HepG2 (cell line): ENCODE data around the gene NCR3LG1. TPM values are rescaled to one million over a fixed set of nuclear protein-coding genes. Genes with fewer than 3 reads are reported as not detected.

Experiments
- ARID3A ChIP-seq: IDR thresholded peaks from 2 replicates; pipeline ENCODE4 v1.6.1; 2012; ENCODE audit warnings: low read depth, low read length, improper control_type of control experiment
- DDIT3 ChIP-seq: sonication (generic); formaldehyde crosslinking; IDR thresholded peaks from 2 replicates; pipeline ENCODE4 v1.4.0; 2020; ENCODE audit warnings: mild to moderate bottlenecking, missing genetic modification reagents
- DNMT3B ChIP-seq: conservative IDR thresholded peaks from 2 replicates; pipeline ENCODE4 v1.6.1; 2016; ENCODE audit warnings: missing biosample characterization, control low read depth
- HES4 ChIP-seq: sonication (generic); formaldehyde crosslinking; IDR thresholded peaks from 2 replicates; pipeline ENCODE4 v1.9.0; 2021; ENCODE audit warnings: mild to moderate bottlenecking, missing genetic modification reagents, borderline replicate concordance
- HINFP ChIP-seq: sonication (generic); formaldehyde crosslinking; IDR thresholded peaks from 2 replicates; pipeline ENCODE4 v1.4.0; 2020; ENCODE audit warnings: low read depth, mild to moderate bottlenecking, missing genetic modification reagents
- KMT2A ChIP-seq: sonication (generic); formaldehyde crosslinking; IDR thresholded peaks from 2 replicates; pipeline ENCODE4 v1.4.0; 2020; ENCODE audit warnings: missing genetic modification reagents
- MAFG ChIP-seq: sonication (generic); formaldehyde crosslinking; IDR thresholded peaks from 2 replicates; pipeline ENCODE4 v1.5.1; 2020; ENCODE audit warnings: mild to moderate bottlenecking, missing genetic modification reagents
- PATZ1 ChIP-seq: sonication (generic); formaldehyde crosslinking; IDR thresholded peaks from 2 replicates; pipeline ENCODE4 v1.4.0; 2020; ENCODE audit warnings: missing genetic modification reagents
- PRPF4 ChIP-seq: fragments of 200-400 bp; formaldehyde crosslinking; IDR thresholded peaks from 2 replicates; pipeline ENCODE4 v1.6.1; 2016; ENCODE audit warnings: low read length, low read depth; ENCODE audit not compliant: poor library complexity, severe bottlenecking
- REXO4 ChIP-seq: sonication (generic); formaldehyde crosslinking; IDR thresholded peaks from 2 replicates; pipeline ENCODE4 v1.8.0; 2022; ENCODE audit warnings: missing genetic modification reagents, mild to moderate bottlenecking, borderline replicate concordance
- SKIL ChIP-seq: sonication (generic); formaldehyde crosslinking; IDR thresholded peaks from 2 replicates; pipeline ENCODE4 v1.8.0; 2022; ENCODE audit warnings: missing genetic modification reagents, mild to moderate bottlenecking, moderate library complexity, borderline replicate concordance
- ZBTB7A ChIP-seq: sonication (generic); formaldehyde crosslinking; IDR thresholded peaks from 2 replicates; pipeline ENCODE4 v1.8.0; 2022; ENCODE audit warnings: mild to moderate bottlenecking, missing genetic modification reagents
- ZNF205 ChIP-seq: IDR thresholded peaks from 2 replicates; pipeline ENCODE4 v1.6.1; 2018; ENCODE audit warnings: missing biosample characterization, missing genetic modification reagents
- ZNF253 ChIP-seq: sonication (generic); formaldehyde crosslinking; IDR thresholded peaks from 2 replicates; pipeline ENCODE4 v1.8.0; 2022; ENCODE audit warnings: mild to moderate bottlenecking, missing genetic modification reagents, borderline replicate concordance
- ZNF263 ChIP-seq: sonication (generic); formaldehyde crosslinking; IDR thresholded peaks from 2 replicates; pipeline ENCODE4 v1.4.0; 2020; ENCODE audit warnings: missing genetic modification reagents
- ZNF317 ChIP-seq: sonication (generic); formaldehyde crosslinking; IDR thresholded peaks from 2 replicates; pipeline ENCODE4 v1.5.0; 2020; ENCODE audit warnings: mild to moderate bottlenecking, missing genetic modification reagents
- ZNF558 ChIP-seq: sonication (generic); formaldehyde crosslinking; IDR thresholded peaks from 2 replicates; pipeline ENCODE4 v1.9.0; 2022; ENCODE audit warnings: mild to moderate bottlenecking, missing genetic modification reagents, borderline replicate concordance
- ZNF775 ChIP-seq: sonication (generic); formaldehyde crosslinking; IDR thresholded peaks from 2 replicates; pipeline ENCODE4 v1.4.0; 2020; ENCODE audit warnings: missing genetic modification reagents, mild to moderate bottlenecking, moderate library complexity, borderline replicate concordance
- ZNF850 ChIP-seq: sonication (generic); formaldehyde crosslinking; conservative IDR thresholded peaks from 2 replicates; pipeline ENCODE4 v1.9.0; 2021; ENCODE audit warnings: mild to moderate bottlenecking, missing genetic modification reagents
- ZSCAN21 ChIP-seq: sonication (generic); formaldehyde crosslinking; IDR thresholded peaks from 2 replicates; pipeline ENCODE4 v1.8.0; 2022; ENCODE audit warnings: mild to moderate bottlenecking, missing genetic modification reagents, moderate library complexity, borderline replicate concordance
- ZSCAN9 ChIP-seq: IDR thresholded peaks from 2 replicates; pipeline ENCODE4 v1.6.1; 2016; ENCODE audit warnings: borderline replicate concordance
- polyA plus RNA-seq, 8 experiments: library from polyadenylated mRNA; depleted of rRNA in 3 of 8; stranded (reverse) in 7 of 8; unstranded in 1 of 8; fragments of >200 nt; fragmentation: Illumina TruSeq in 4 of 8; extraction: Trizol in 4 of 8; gene quantifications; 2 replicates each; pipeline versions ENCODE4 v1.2.1 to v1.2.3, GENCODE V29; 2011 to 2016; ENCODE audit warnings: low read depth in 4 of 8, missing spikeins in 1 of 8, mixed read lengths in 1 of 8; ENCODE audit not compliant: insufficient read depth in 1 of 8
- total RNA-seq, 5 experiments: library from RNA; depleted of rRNA; stranded (reverse); fragments of >200 nt; fragmentation: Illumina TruSeq; extraction: Trizol; gene quantifications; 2 replicates each; pipeline ENCODE4 v1.2.3, GENCODE V29; 2016; ENCODE audit warnings: low read depth in 1 of 5

Gene NCR3LG1
- total and polyA plus RNA-seq, 2 of the 13 experiments (the other 11 are each of a cell fraction or from before 2014, with no cell fraction given): 16.1 to 25.1 TPM

- TF ChIP-seq ARID3A: no peak
- TF ChIP-seq ZNF263 (CRISPR knock-in tag): no peak; the same call in 1 of the 2 replicates
- TF ChIP-seq MAFG: no peak
- TF ChIP-seq DNMT3B (CRISPR knock-in tag): no peak
- TF ChIP-seq ZNF775 (CRISPR knock-in tag): no peak
- no peak for TF ChIP-seq ZNF205 (CRISPR knock-in tag)
- peak; percentile 82; the same call in 1 of the 2 replicates for TF ChIP-seq ZBTB7A (CRISPR knock-in tag)
- no peak for TF ChIP-seq PRPF4
- peak; percentile 86; the same call in 1 of the 2 replicates for TF ChIP-seq HINFP (CRISPR knock-in tag)
- peak; percentile 83 for TF ChIP-seq ZNF317 (CRISPR knock-in tag)
- peak; percentile 93; the same call in 1 of the 2 replicates for TF ChIP-seq ZSCAN21 (CRISPR knock-in tag)
- no peak for TF ChIP-seq DDIT3 (CRISPR knock-in tag)
- TF ChIP-seq SKIL (CRISPR knock-in tag): peak; percentile 20; the same call in 1 of the 2 replicates
- peak; percentile 85; the same call in 1 of the 2 replicates for TF ChIP-seq ZSCAN9
- 0 out of 2 replicates have a peak, but pooled peaks have one; percentile 36 for TF ChIP-seq REXO4 (CRISPR knock-in tag)
- peak; percentile 88; the same call in 1 of the 2 replicates for TF ChIP-seq KMT2A (CRISPR knock-in tag)
- TF ChIP-seq ZNF850 (CRISPR knock-in tag): peak; percentile 75; the same call in 1 of the 2 replicates
- peak; percentile 75 for TF ChIP-seq PATZ1 (CRISPR knock-in tag)
- TF ChIP-seq HES4 (CRISPR knock-in tag): no peak; the same call in 1 of the 2 replicates
- 0 out of 2 replicates have a peak, but pooled peaks have one; percentile 56 for TF ChIP-seq ZNF253
- no peak for TF ChIP-seq ZNF558
Observed at GRCh38 chr11:17352950-17353820, 1.6 kb downstream of the NCR3LG1 start (continued).
